HFF-Myc (cell line): ENCODE results near the gene IMP4.

Experiments used
- DNase-seq: peaks from one replicate; pipeline ENCODE4 v3.0.0-alpha.2; 2011; ENCODE audit warnings: low read depth; ENCODE audit errors: extremely low read depth
- H3K4me3 ChIP-seq: replicated peaks from 2 replicates; pipeline ENCODE4 v1.5.1; 2011; ENCODE audit warnings: low read depth, mild to moderate bottlenecking, control low read depth, low read length
- CTCF ChIP-seq: IDR thresholded peaks from 2 replicates; pipeline ENCODE4 v1.5.1; 2012; ENCODE audit warnings: mild to moderate bottlenecking, low read depth, low read length, control low read depth; ENCODE audit errors: missing control alignments

The IMP4 gene

GRCh38 chr2:130372055-130372832 lies 29.5 kb downstream of the IMP4 start:
- peak overlapping the region; percentile 87 for H3K4me3 ChIP-seq
- peak; percentile 59 for DNase-seq
- TF ChIP-seq CTCF: peak; percentile 89

- TF ChIP-seq CTCF: no peak
- H3K4me3 ChIP-seq: peak overlapping the region; percentile 87
- no peak for DNase-seq
Observed at GRCh38 chr2:130372833-130373807, 30.4 kb downstream of the IMP4 start.

GRCh38 chr2:130373808-130374365 lies 31.2 kb downstream of the IMP4 start:
- H3K4me3 ChIP-seq: peak overlapping the region; percentile 87
- no peak for TF ChIP-seq CTCF
- DNase-seq: no peak

- no peak for DNase-seq
- no peak for TF ChIP-seq CTCF
- no peak overlapping the region for H3K4me3 ChIP-seq
Observed at GRCh38 chr2:130374587-130375290, 32.0 kb downstream of the IMP4 start.

GRCh38 chr2:130375291-130376266 lies 32.9 kb downstream of the IMP4 start:
- no peak for TF ChIP-seq CTCF
- no peak overlapping the region for H3K4me3 ChIP-seq
- no peak for DNase-seq
